ENCODE results near the gene FERD3L. TPM values are rescaled to one million over a fixed set of nuclear protein-coding genes. Genes with fewer than 3 reads are reported as not detected.

Gene FERD3L
- total and polyA plus RNA-seq, 2 of the 8 experiments (the other 6 are each of a cell fraction or from before 2014, with no cell fraction given), result not detected

- Histone ChIP-seq H3K79me2 (ENCODE audit: control insufficient read depth in 1 of 2, insufficient read depth in 2 of 2, low read length in 2 of 2) (no peaks in the 10 kb centered on the region), H3K36me3 (ENCODE audit: control insufficient read depth in 2 of 4, insufficient read depth in 4 of 4, low read length in 3 of 4) (no peaks in the 10 kb centered on the region), H4K91ac (replicated peaks; ENCODE audit: insufficient read length, low read length) (no peak overlapping the region), H3K23ac (ENCODE audit: insufficient read length) (no peak overlapping the region), H3K18ac (ENCODE audit: extremely low read depth, low read length) (no peak overlapping the region), H3K56ac (replicated peaks; ENCODE audit: insufficient read length, low read depth, low read length) (no peak overlapping the region), H2BK120ac (replicated peaks; ENCODE audit: low read depth, low read length) (no peak overlapping the region), H3K4me1 (replicated peaks in 1 of 4; ENCODE audit: control insufficient read depth in 3 of 4, insufficient read depth in 4 of 4, low read length in 3 of 4) (peaks cover 5 to 17% (median 14%) of the 10 kb centered on the region in 4 experiments), H2BK15ac (ENCODE audit: low read length) (no peak overlapping the region), H3K9ac (replicated peaks in 1 of 4; ENCODE audit: extremely low read depth in 1 of 4, low read depth in 3 of 4, low read length in 3 of 4) (no peak overlapping the region), H2BK5ac (ENCODE audit: low read depth, low read length) (no peak overlapping the region), H3K23me2 (ENCODE audit: low read depth, low read length) (peaks cover 15% of the 10 kb centered on the region; the same call in 1 of the 2 replicates), H4K20me1 (replicated peaks in 1 of 2; ENCODE audit: control insufficient read depth in 1 of 2, insufficient read depth in 2 of 2, low read length in 2 of 2) (peaks cover 1 to 7% of the 10 kb centered on the region in 2 experiments), H3K9me3 (ENCODE audit: insufficient read depth in 2 of 2, low read depth in 1 of 2, low read length in 1 of 2) (no peaks in the 10 kb centered on the region), H2AK5ac (ENCODE audit: low read depth, low read length) (no peak overlapping the region), H3K27me3 (replicated peaks in 1 of 4; ENCODE audit: control insufficient read depth in 3 of 4, extremely low read depth in 1 of 4, insufficient read depth in 3 of 4, low read length in 3 of 4) (peaks cover 50 to 79% (median 69%) of the 10 kb centered on the region in 4 experiments), H3K4me2 (ENCODE audit: insufficient read depth in 1 of 2, low read depth in 2 of 2, low read length in 2 of 2) (peak overlapping the region; percentile 98 to 100), H2AFZ (ENCODE audit: low read length) (no peak overlapping the region), H3K4me3 (ENCODE audit: extremely low read depth in 1 of 4, insufficient read depth in 2 of 4, low read depth in 3 of 4, low read length in 4 of 4) (peak overlapping the region in 3 of 4 experiments; percentile 34 to 69 (median 42); a peak in 5 of 8 replicates), H2BK20ac (ENCODE audit: low read length) (no peak overlapping the region), H4K8ac (ENCODE audit: extremely low read depth, insufficient read depth, low read length) (no peak overlapping the region), H3K79me1 (ENCODE audit: low read depth, low read length) (no peaks in the 10 kb centered on the region), H3K14ac (ENCODE audit: insufficient read length) (no peak overlapping the region), H3K27ac (ENCODE audit: low read depth, low read length) (no peak overlapping the region), H2BK12ac (ENCODE audit: low read depth, low read length) (no peak overlapping the region), H4K5ac (ENCODE audit: insufficient read length, low read depth, low read length) (no peak overlapping the region), H3K4ac (replicated peaks; ENCODE audit: insufficient read length, low read depth, low read length) (no peak overlapping the region)
- peak in 1 of 2 experiments; percentile 71 for DNase-seq (ENCODE audit: low read depth in 1 of 2, low spot score in 2 of 2)
- ChIA-PET CTCF (ENCODE audit: partially characterized antibody) (interaction anchor here (1.0 to 8.2 kb wide), 11 partner anchors 10 to 529 kb away, joined by 3 to 72 read pairs (median 3); partner anchors contain the start of gene FERD3L), POLR2A (ENCODE audit: partially characterized antibody) (interaction anchor here (1.5 to 4.9 kb wide), 3 partner anchors 12 to 27 kb away, joined by 5 to 41 read pairs (median 7); partner anchors contain the start of gene FERD3L)
- FAIRE-seq, result no peak
- 2% methylated on average over 28 of the region's 28 CpGs; no CpG with 5 or more reads in 1 of the 2 experiments for WGBS, 2 experiments (ENCODE audit: extremely low coverage in 1 of 2, insufficient coverage in 1 of 2, insufficient read length in 1 of 2, insufficient replicate concordance in 2 of 2, low coverage in 1 of 2, low lambda C conversion rate in 2 of 2, missing lambda C conversion rate in 1 of 2)
- TF ChIP-seq SUZ12 (IDR thresholded peaks at IDR 0.05; ENCODE audit: low read length), result peak; percentile 67
- TF ChIP-seq EZH2 (IDR thresholded peaks at IDR 0.05; ENCODE audit: low read depth, low read length, severe bottlenecking), result peak; percentile 65
- TF ChIP-seq TBP (IDR thresholded peaks at IDR 0.05; ENCODE audit: low read depth, low read length), result no peak
- peak; percentile 52 for TF ChIP-seq RNF2 (IDR thresholded peaks at IDR 0.05; ENCODE audit: borderline replicate concordance, low read depth, low read length, missing control alignments, poor library complexity, severe bottlenecking)
- TF ChIP-seq ATF3 (IDR thresholded peaks at IDR 0.05; ENCODE audit: insufficient read depth, low read depth, low read length), result no peak
- peak; percentile 92 for TF ChIP-seq E2F6 (IDR thresholded peaks at IDR 0.05)
- TF ChIP-seq ZNF274 (IDR thresholded peaks at IDR 0.05; ENCODE audit: borderline replicate concordance, extremely low read depth, low read length), result no peak
- no peak; the same call in 1 of the 2 replicates for TF ChIP-seq CBX8 (IDR thresholded peaks at IDR 0.05; ENCODE audit: borderline replicate concordance, low read depth, low read length)
- peak; percentile 62 for TF ChIP-seq ASH2L (IDR thresholded peaks at IDR 0.05; ENCODE audit: low read length)
Measured at GRCh38 chr7:19118636-19119371, 26.4 kb downstream of the FERD3L start.

All from H1 (cell line).